Measurements from ENCODE around the gene LARGE1.

The LARGE1 gene

GRCh38 chr22:33771136-33771535 lies 149.1 kb downstream of the LARGE1 start:
- no peaks in the 10 kb centered on the region for H3K9me3 ChIP-seq (ENCODE audit: control insufficient read depth, low read length)
- no peaks in the 10 kb centered on the region for H3K36me3 ChIP-seq (ENCODE audit: control insufficient read depth, insufficient read depth, low read length, severe bottlenecking)
- no peak for DNase-seq (ENCODE audit: low read depth)
- no peaks in the 10 kb centered on the region for H3K27me3 ChIP-seq (replicated peaks; ENCODE audit: control insufficient read depth, insufficient read depth, low read length)
- H3K4me1 ChIP-seq (ENCODE audit: control insufficient read depth, insufficient read depth, low read length): no peaks in the 10 kb centered on the region
- H3K4me3 ChIP-seq (ENCODE audit: low read length): no peak overlapping the region
- no peak overlapping the region for H3K9ac ChIP-seq (ENCODE audit: low read length)

GRCh38 chr22:33770723-33771122 lies 149.6 kb downstream of the LARGE1 start:
- Histone ChIP-seq H3K4me3 (ENCODE audit: low read length) (no peak overlapping the region), H3K4me1 (ENCODE audit: control insufficient read depth, insufficient read depth, low read length) (no peaks in the 10 kb centered on the region), H3K27me3 (replicated peaks; ENCODE audit: control insufficient read depth, insufficient read depth, low read length) (no peaks in the 10 kb centered on the region), H3K9ac (ENCODE audit: low read length) (no peak overlapping the region), H3K9me3 (ENCODE audit: control insufficient read depth, low read length) (no peaks in the 10 kb centered on the region), H3K36me3 (ENCODE audit: control insufficient read depth, insufficient read depth, low read length, severe bottlenecking) (no peaks in the 10 kb centered on the region)
- DNase-seq (ENCODE audit: low read depth): no peak

GRCh38 chr22:33766091-33766490 lies 154.2 kb downstream of the LARGE1 start:
- Histone ChIP-seq H3K9ac (ENCODE audit: low read length) (no peak overlapping the region), H3K9me3 (ENCODE audit: control insufficient read depth, low read length) (no peaks in the 10 kb centered on the region), H3K27me3 (replicated peaks; ENCODE audit: control insufficient read depth, insufficient read depth, low read length) (no peaks in the 10 kb centered on the region), H3K4me1 (ENCODE audit: control insufficient read depth, insufficient read depth, low read length) (no peaks in the 10 kb centered on the region), H3K36me3 (ENCODE audit: control insufficient read depth, insufficient read depth, low read length, severe bottlenecking) (no peaks in the 10 kb centered on the region), H3K4me3 (ENCODE audit: low read length) (no peak overlapping the region)
- DNase-seq (ENCODE audit: low read depth): no peak

- H3K4me1 ChIP-seq (ENCODE audit: control insufficient read depth, insufficient read depth, low read length): no peaks in the 10 kb centered on the region
- no peak overlapping the region for H3K4me3 ChIP-seq (ENCODE audit: low read length)
- no peaks in the 10 kb centered on the region for H3K9me3 ChIP-seq (ENCODE audit: control insufficient read depth, low read length)
- no peak overlapping the region for H3K9ac ChIP-seq (ENCODE audit: low read length)
- no peak for DNase-seq (ENCODE audit: low read depth)
- H3K36me3 ChIP-seq (ENCODE audit: control insufficient read depth, insufficient read depth, low read length, severe bottlenecking): no peaks in the 10 kb centered on the region
- H3K27me3 ChIP-seq (replicated peaks; ENCODE audit: control insufficient read depth, insufficient read depth, low read length): no peaks in the 10 kb centered on the region
Observed at GRCh38 chr22:33758961-33759360, 161.3 kb downstream of the LARGE1 start.

GRCh38 chr22:33757802-33758483 lies 162.3 kb downstream of the LARGE1 start:
- no peaks in the 10 kb centered on the region for H3K27me3 ChIP-seq (replicated peaks; ENCODE audit: control insufficient read depth, insufficient read depth, low read length)
- H3K4me3 ChIP-seq (ENCODE audit: low read length): no peak overlapping the region
- no peak overlapping the region for H3K9ac ChIP-seq (ENCODE audit: low read length)
- H3K9me3 ChIP-seq (ENCODE audit: control insufficient read depth, low read length): no peaks in the 10 kb centered on the region
- no peak for DNase-seq (ENCODE audit: low read depth)
- H3K36me3 ChIP-seq (ENCODE audit: control insufficient read depth, insufficient read depth, low read length, severe bottlenecking): no peaks in the 10 kb centered on the region
- no peaks in the 10 kb centered on the region for H3K4me1 ChIP-seq (ENCODE audit: control insufficient read depth, insufficient read depth, low read length)

- no peak for DNase-seq (ENCODE audit: low read depth)
- Histone ChIP-seq H3K9ac (ENCODE audit: low read length) (no peak overlapping the region), H3K36me3 (ENCODE audit: control insufficient read depth, insufficient read depth, low read length, severe bottlenecking) (no peaks in the 10 kb centered on the region), H3K9me3 (ENCODE audit: control insufficient read depth, low read length) (no peaks in the 10 kb centered on the region), H3K4me3 (ENCODE audit: low read length) (no peak overlapping the region), H3K27me3 (replicated peaks; ENCODE audit: control insufficient read depth, insufficient read depth, low read length) (no peaks in the 10 kb centered on the region), H3K4me1 (ENCODE audit: control insufficient read depth, insufficient read depth, low read length) (no peaks in the 10 kb centered on the region)
Observed at GRCh38 chr22:33757041-33757801, 163.1 kb downstream of the LARGE1 start.

GRCh38 chr22:33756508-33756949 lies 163.7 kb downstream of the LARGE1 start:
- H3K4me1 ChIP-seq (ENCODE audit: control insufficient read depth, insufficient read depth, low read length): no peaks in the 10 kb centered on the region
- H3K27me3 ChIP-seq (replicated peaks; ENCODE audit: control insufficient read depth, insufficient read depth, low read length): no peaks in the 10 kb centered on the region
- DNase-seq (ENCODE audit: low read depth): no peak
- no peaks in the 10 kb centered on the region for H3K9me3 ChIP-seq (ENCODE audit: control insufficient read depth, low read length)
- H3K4me3 ChIP-seq (ENCODE audit: low read length): no peak overlapping the region
- H3K36me3 ChIP-seq (ENCODE audit: control insufficient read depth, insufficient read depth, low read length, severe bottlenecking): no peaks in the 10 kb centered on the region
- no peak overlapping the region for H3K9ac ChIP-seq (ENCODE audit: low read length)

GRCh38 chr22:33748714-33749113 lies 171.6 kb downstream of the LARGE1 start:
- Histone ChIP-seq H3K4me3 (ENCODE audit: low read length) (no peak overlapping the region), H3K36me3 (ENCODE audit: control insufficient read depth, insufficient read depth, low read length, severe bottlenecking) (no peaks in the 10 kb centered on the region), H3K27me3 (replicated peaks; ENCODE audit: control insufficient read depth, insufficient read depth, low read length) (no peaks in the 10 kb centered on the region), H3K9ac (ENCODE audit: low read length) (no peak overlapping the region), H3K9me3 (ENCODE audit: control insufficient read depth, low read length) (no peaks in the 10 kb centered on the region), H3K4me1 (ENCODE audit: control insufficient read depth, insufficient read depth, low read length) (no peaks in the 10 kb centered on the region)
- DNase-seq (ENCODE audit: low read depth): no peak

- Histone ChIP-seq H3K9ac (ENCODE audit: low read length) (no peak overlapping the region), H3K4me1 (ENCODE audit: control insufficient read depth, insufficient read depth, low read length) (no peaks in the 10 kb centered on the region), H3K27me3 (replicated peaks; ENCODE audit: control insufficient read depth, insufficient read depth, low read length) (no peaks in the 10 kb centered on the region), H3K4me3 (ENCODE audit: low read length) (no peak overlapping the region), H3K36me3 (ENCODE audit: control insufficient read depth, insufficient read depth, low read length, severe bottlenecking) (no peaks in the 10 kb centered on the region), H3K9me3 (ENCODE audit: control insufficient read depth, low read length) (no peaks in the 10 kb centered on the region)
- no peak for DNase-seq (ENCODE audit: low read depth)
Observed at GRCh38 chr22:33747576-33748180, 172.6 kb downstream of the LARGE1 start.

GRCh38 chr22:33747029-33747428 lies 173.2 kb downstream of the LARGE1 start:
- H3K27me3 ChIP-seq (replicated peaks; ENCODE audit: control insufficient read depth, insufficient read depth, low read length): no peaks in the 10 kb centered on the region
- no peak for DNase-seq (ENCODE audit: low read depth)
- H3K9ac ChIP-seq (ENCODE audit: low read length): no peak overlapping the region
- H3K36me3 ChIP-seq (ENCODE audit: control insufficient read depth, insufficient read depth, low read length, severe bottlenecking): no peaks in the 10 kb centered on the region
- H3K4me1 ChIP-seq (ENCODE audit: control insufficient read depth, insufficient read depth, low read length): no peaks in the 10 kb centered on the region
- no peaks in the 10 kb centered on the region for H3K9me3 ChIP-seq (ENCODE audit: control insufficient read depth, low read length)
- no peak overlapping the region for H3K4me3 ChIP-seq (ENCODE audit: low read length)

- Histone ChIP-seq H3K9ac (ENCODE audit: low read length) (no peak overlapping the region), H3K4me3 (ENCODE audit: low read length) (no peak overlapping the region), H3K27me3 (replicated peaks; ENCODE audit: control insufficient read depth, insufficient read depth, low read length) (no peaks in the 10 kb centered on the region), H3K9me3 (ENCODE audit: control insufficient read depth, low read length) (no peaks in the 10 kb centered on the region), H3K36me3 (ENCODE audit: control insufficient read depth, insufficient read depth, low read length, severe bottlenecking) (no peaks in the 10 kb centered on the region), H3K4me1 (ENCODE audit: control insufficient read depth, insufficient read depth, low read length) (no peaks in the 10 kb centered on the region)
- DNase-seq (ENCODE audit: low read depth): no peak
Observed at GRCh38 chr22:33746501-33746928, 173.8 kb downstream of the LARGE1 start.

All from adipocyte (in vitro differentiated cells).